ENCODE results near the gene GFPT1.

GFPT1 gene

DNA sequence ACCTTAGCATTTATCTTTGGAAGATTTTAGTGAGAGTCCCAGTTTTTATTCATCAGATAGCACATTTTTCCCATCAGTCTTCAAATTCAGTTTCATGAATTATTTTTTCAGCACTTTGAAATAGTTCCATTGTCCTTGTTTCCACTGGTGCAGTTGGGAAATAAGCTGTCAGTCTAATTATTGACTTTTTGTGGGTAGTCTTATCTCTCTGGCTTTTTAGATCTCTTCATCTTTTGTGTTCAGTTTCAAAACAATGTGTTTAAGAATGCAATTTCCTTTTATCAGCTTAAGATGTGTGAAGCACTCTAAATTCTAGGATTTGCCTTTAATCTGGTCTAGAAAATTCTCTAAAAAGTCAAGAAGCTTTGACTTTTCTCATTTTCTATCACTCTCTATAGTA, 70.5 kb downstream of the GFPT1 start:
- no peak for DNase-seq (ENCODE audit: low spot score)

- DNase-seq (ENCODE audit: low spot score): no peak
Observed at GRCh38 chr2:69315160-69315761, 71.8 kb downstream of the GFPT1 start.

DNA sequence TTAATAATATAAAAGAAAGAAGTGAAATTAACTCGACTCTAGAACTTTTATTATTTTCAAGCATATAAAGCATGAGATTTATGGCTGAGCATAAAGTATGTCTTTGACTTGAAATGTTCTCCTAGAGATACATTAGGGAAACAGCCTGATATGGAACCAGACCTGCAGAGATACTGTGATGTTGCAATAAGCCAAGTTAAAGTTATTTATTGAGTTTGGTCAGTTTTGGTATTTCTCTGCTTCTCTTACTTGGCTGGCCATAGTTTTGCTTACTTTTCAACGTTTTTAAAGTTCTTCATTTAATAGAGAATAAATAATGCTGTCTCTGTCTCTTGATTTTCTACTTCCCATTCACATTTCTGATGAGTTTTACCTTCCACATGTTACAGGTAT, 76.0 kb downstream of the GFPT1 start:
- DNase-seq (ENCODE audit: low spot score): no peak

DNA sequence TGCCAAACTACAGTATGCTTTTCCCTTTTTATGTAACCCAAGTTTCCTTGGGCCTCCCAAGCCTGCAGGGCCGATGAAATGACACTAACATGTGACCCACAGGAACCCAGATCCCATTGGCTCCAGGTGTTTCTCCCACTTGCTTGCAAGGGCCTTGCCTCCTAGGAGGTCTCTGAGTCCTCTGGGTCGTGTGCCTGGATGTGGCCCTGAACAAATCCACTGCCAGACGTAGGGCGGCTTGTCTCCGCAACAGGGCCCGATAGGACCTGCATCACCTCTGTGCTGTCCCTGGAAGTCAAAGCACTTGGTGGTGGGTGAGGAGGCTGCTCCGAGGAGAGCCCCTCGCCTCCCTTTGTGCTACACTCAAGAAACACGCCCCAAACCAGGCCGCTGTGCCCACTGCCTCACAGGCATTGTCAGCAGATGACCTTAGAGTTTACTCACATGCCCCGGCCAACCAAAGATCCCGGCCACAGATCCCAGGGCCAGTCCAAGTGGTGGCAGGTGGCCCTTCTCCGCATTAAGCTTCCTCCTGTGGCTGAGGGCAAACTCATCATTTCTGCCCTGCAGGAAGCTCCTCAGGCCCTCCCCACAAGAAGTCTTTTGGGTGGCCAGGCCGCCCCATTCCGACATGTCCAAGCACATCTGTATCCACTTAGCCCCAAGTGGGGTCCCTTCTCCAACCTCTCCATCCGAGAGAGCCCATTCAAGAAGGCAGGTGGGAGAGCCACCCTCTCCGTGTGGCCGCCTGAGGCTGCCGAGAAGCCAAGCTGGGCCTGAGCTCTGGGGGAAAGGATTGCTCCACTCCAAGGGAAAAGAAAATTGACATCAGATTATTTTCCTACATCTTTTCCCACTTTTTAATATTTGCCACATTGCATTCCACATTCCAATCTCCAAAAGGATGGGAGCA, 76.7 kb downstream of the GFPT1 start:
- DNase-seq (ENCODE audit: low spot score): no peak

- no peak for DNase-seq (ENCODE audit: low spot score)
Observed at GRCh38 chr2:69309351-69310110, 77.5 kb downstream of the GFPT1 start.

GRCh38 chr2:69308338-69308737, 78.7 kb downstream of the GFPT1 start:
- DNase-seq (ENCODE audit: low spot score): no peak

DNA sequence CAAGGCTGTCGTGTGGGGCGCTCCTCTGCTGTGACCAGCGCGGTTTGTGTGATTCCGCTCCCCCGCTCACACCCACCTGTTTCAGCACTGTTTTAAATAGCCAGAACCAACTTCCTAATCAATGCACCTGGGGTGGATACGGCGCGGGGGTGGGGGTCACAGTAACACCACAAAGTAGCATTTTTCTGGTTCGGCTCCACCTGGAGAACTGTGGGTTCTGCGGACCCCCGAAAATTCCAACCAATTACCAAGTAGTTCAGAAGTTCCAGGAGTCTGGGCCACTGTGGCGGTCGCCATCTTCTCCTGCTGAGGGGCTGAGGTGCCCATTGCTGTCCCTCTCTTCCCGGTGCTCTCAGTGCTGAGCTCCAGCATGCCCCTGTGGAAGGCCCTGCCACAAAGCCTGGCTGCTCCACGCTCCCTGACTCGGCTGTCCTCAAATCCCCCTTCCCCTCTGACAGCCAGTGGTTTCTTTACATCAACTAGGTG, 79.4 kb downstream of the GFPT1 start:
- DNase-seq (ENCODE audit: low spot score): no peak

DNA sequence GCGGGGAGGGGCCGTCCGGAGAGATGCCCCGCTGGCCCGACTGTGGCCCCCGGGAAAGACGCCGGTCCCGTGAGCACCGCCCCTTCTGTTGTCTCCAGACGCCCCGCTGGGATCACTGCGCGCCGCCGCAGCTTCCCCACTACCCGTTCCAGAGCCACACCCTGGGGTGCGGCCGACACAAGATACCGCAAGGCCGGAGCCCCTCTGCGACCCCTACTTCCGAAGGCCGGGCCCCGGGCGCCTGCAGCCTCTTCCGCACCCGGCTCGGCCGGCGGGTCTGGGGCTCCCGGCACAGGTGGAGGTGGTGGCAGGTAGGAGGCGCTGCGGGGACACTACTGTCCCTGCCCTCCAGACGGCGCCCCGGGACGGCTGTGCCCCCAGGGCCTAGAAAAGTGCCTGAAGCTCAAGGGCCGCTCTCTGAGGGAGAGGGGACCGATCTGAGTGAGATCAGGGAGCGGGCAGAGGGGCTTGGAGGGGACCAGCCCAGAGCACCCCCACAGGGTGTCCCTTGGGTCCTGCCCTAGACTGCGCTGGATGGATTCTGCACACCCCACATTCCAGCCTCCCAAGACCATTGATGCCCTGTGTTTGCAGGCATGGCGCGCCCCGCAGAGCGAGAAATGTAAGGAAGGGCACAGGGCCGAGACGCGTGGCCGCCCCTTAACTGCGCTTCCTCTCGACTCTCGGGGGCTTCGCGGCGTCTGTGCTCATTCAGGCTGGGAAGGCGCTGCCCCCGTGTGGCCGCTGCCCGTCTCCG, 80.0 kb downstream of the GFPT1 start:
- peak; percentile 48 for DNase-seq (ENCODE audit: low spot score)

- no peak for DNase-seq (ENCODE audit: low spot score)
Observed at GRCh38 chr2:69306393-69306821, 80.6 kb downstream of the GFPT1 start.

DNA sequence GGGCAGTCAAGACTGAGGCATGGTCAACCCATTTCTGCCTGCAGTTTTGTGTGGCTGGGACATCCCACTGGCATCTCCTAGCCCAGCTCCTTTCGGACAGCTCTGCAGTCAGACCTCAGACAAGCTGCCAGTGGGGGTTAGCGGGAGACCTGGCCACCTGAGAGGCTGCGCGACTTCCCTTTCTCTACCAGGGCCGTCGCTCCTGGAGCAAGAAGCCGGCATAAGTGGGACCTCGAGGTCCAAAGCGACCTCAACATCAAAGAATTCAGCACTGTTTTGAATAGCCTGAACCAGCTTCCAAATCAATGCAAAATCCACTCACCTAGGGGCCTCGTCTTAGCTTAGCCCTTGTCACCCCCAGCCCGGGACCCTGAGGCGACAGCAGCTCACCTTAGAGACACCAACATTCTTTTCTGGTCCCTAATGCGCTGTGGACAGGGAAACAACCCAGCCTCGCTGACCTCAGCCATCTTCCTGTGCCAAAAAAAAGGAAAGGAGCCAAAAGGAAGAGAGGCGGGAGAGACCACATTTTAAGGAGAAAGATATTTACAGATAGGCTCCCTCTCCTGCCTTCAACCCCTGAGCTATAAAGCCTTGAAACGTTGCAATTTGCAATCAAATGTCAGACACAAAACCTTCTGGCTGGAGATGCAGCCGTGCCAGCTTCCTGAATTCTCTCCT, 81.2 kb downstream of the GFPT1 start:
- DNase-seq (ENCODE audit: low spot score): no peak

DNA sequence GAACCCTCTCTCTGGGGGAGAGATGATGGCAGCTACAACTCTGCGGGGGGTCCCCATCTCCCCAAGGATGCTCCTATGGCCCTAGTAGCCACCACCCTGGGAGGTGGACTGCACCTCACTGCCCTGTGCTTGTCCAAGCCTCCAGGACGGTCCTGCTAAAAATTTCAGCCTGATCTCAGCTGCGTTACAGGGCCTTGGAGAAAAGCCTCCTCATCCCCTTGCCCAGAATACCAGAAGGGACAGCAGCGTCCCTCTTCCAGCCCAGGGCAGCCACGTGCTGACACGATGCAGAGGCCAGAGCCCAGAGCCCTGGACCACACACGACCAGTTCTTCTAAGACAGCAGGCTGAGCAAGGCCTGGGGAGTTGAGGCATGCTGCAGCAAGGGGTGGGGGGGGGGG, 81.9 kb downstream of the GFPT1 start:
- no peak for DNase-seq (ENCODE audit: low spot score)

DNA sequence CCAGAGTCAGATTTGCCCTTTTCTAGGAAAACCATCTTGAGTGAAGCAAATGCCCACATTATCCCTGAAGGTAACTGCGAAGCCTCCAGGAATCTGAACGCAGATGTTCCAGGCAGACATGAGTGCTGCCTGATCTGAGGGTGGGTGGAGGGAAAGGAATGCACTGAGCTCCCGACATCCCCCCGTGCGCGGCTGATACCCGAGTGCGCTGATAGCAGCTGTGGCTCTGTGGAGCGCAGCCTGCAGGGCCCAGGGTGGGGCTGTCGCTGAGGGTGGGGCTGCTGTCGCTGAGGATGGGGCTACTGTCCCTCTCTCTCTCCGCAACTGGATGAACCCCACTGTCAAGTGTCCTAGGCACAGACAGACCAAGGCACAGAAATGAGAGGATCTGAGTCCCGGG, 82.4 kb downstream of the GFPT1 start:
- DNase-seq (ENCODE audit: low spot score): no peak

- DNase-seq (ENCODE audit: low spot score): no peak
Observed at GRCh38 chr2:69300650-69301049, 86.4 kb downstream of the GFPT1 start.

DNA sequence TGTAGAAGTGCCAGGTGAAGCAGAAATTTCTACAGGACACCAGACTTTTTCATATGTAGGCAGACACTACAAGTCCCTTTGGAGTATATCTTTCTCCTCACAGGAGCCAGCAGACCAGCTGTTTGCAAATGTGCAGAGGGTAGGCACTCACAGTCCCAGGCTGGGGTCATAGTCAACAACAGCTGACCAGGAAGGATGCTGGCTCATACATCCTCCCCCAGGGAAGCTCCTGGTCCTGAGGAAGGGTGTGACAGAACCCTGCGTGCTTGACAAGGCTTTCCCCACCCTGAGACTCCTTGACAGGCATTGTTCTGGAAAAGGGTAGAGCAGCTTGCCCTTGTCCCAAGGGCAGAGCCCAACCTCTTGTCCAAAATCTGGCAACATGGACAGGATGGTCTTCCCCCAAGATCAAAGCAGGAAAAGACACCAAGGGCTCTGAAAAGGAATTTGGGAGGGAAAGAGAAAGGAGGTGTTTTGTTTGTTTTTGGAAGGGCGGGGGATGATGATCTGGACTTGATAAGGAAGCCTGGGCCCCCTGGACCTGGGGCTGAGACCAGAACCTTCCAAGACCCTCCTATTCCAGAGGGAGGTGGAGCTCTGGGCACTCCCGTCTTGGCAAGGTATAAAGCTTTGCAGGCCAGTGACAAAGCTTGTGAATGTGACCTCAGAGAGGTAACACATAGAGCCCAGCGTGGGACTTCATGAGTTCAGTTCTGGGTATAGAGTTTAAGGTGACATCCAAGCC, 87.1 kb downstream of the GFPT1 start:
- DNase-seq (ENCODE audit: low spot score): no peak

GRCh38 chr2:69298862-69299261, 88.2 kb downstream of the GFPT1 start:
- DNase-seq (ENCODE audit: low spot score): no peak

DNA sequence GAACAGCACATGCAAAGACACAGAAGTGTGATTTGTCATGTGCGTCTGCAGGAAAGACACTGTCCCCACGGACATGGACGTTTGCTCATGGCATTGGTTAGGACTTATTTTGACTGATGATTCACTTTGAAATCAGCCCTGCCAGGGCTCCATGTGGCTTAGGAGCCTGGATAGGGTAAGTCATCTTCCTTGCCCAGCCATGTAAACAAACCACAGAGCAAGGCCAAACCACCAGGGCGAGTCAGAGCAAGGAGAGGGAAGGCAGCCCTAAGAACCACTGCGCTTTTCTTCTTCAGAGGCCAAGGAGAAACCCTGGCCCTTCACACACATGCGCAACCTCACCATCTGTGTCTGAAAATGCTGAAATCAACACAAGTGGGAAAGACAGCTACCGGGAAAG, 88.8 kb downstream of the GFPT1 start:
- DNase-seq (ENCODE audit: low spot score): no peak

DNA sequence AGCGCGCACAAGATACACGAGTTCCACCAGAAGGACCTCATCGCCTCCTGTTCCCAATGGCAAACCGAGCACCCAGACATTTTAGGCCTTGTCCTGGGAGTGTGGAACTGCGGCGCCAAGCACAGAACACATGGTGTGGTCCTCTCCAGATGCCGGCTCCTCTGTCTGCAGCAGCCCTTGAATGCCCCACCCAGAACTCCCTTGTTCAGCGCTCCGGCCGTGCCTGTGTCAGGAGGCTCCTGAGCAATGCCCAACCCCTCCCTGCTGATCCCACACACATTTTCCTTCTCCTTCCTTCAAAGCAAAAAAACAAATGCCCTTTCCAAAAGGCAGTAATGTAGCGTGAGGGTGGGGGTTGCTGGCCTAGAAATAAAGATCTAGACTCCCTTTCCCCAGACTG, 89.8 kb downstream of the GFPT1 start:
- no peak for DNase-seq (ENCODE audit: low spot score)

GRCh38 chr2:69296421-69296820, 90.6 kb downstream of the GFPT1 start:
- no peak for DNase-seq (ENCODE audit: low spot score)

- no peak for DNase-seq (ENCODE audit: low spot score)
Observed at GRCh38 chr2:69292256-69292655, 94.8 kb downstream of the GFPT1 start.

GRCh38 chr2:69291721-69292120, 95.3 kb downstream of the GFPT1 start:
- no peak for DNase-seq (ENCODE audit: low spot score)
